ENCODE measurements around the gene CBLC.

The CBLC gene

DNA sequence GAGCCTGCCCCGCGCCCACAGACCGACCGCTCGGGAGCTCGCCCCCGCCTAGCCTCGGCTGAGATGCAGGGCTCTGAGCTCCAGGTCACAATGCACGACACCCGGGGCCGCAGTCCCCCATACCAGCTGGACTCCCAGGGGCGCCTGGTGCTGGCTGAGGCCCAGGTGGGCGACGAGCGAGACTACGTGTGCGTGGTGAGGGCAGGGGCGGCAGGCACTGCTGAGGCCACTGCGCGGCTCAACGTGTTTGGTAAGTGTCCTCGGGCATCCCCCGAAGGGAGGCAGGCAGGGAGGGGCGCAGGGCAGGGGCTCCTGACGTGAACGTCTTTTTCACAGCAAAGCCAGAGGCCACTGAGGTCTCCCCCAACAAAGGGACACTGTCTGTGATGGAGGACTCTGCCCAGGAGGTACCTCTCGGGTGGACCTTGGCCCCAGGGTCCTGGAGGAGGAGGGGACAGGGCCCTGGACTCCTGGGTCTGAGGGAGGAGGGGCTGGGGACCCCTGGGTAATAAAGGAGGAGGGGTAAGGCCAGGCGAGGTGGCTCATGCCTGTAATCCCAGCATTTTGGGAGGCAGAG is 34.5 kb downstream of the CBLC start:
- no peak overlapping the region for H3K27ac ChIP-seq

GRCh38 chr19:44813070-44813840 is 35.6 kb downstream of the CBLC start:
- TF ChIP-seq, protein P1, sequence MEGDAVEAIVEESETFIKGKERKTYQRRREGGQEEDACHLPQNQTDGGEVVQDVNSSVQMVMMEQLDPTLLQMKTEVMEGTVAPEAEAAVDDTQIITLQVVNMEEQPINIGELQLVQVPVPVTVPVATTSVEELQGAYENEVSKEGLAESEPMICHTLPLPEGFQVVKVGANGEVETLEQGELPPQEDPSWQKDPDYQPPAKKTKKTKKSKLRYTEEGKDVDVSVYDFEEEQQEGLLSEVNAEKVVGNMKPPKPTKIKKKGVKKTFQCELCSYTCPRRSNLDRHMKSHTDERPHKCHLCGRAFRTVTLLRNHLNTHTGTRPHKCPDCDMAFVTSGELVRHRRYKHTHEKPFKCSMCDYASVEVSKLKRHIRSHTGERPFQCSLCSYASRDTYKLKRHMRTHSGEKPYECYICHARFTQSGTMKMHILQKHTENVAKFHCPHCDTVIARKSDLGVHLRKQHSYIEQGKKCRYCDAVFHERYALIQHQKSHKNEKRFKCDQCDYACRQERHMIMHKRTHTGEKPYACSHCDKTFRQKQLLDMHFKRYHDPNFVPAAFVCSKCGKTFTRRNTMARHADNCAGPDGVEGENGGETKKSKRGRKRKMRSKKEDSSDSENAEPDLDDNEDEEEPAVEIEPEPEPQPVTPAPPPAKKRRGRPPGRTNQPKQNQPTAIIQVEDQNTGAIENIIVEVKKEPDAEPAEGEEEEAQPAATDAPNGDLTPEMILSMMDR (conservative IDR thresholded peaks at IDR 0.05) = no peak
- no peak for TF ChIP-seq ZFX (IDR thresholded peaks at IDR 0.05)
- no peak overlapping the region for H3K27ac ChIP-seq

More for the DNA sequence above, 34.5 kb downstream of the CBLC start:
- TF ChIP-seq, protein P1 (conservative IDR thresholded peaks at IDR 0.05) = no peak
- TF ChIP-seq ZFX (IDR thresholded peaks at IDR 0.05) = no peak

- TF ChIP-seq ZFX (IDR thresholded peaks at IDR 0.05) = no peak
- TF ChIP-seq, protein P1 (conservative IDR thresholded peaks at IDR 0.05) = no peak
- no peak overlapping the region for H3K27ac ChIP-seq
Measured at GRCh38 chr19:44813841-44814470, 36.3 kb downstream of the CBLC start.

DNA sequence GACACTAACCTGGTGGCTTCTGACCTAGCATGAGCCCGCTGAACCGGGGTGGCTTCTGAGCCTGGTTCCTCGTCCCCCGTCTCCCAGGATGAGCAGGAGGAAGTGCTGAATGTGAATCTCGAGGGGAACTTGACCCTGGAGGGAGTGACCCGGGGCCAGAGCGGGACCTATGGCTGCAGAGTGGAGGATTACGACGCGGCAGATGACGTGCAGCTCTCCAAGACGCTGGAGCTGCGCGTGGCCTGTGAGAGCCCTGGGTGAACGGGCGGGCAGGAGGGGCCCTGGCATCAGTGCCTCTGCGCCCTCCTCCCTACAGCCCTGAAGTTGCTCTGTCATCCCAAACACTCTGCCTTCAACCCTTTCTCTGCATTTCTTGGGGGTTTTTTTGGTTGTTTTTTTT is 36.8 kb downstream of the CBLC start:
- TF ChIP-seq, protein P1 (conservative IDR thresholded peaks at IDR 0.05) = no peak
- no peak for TF ChIP-seq ZFX (IDR thresholded peaks at IDR 0.05)
- H3K27ac ChIP-seq = no peak overlapping the region

DNA sequence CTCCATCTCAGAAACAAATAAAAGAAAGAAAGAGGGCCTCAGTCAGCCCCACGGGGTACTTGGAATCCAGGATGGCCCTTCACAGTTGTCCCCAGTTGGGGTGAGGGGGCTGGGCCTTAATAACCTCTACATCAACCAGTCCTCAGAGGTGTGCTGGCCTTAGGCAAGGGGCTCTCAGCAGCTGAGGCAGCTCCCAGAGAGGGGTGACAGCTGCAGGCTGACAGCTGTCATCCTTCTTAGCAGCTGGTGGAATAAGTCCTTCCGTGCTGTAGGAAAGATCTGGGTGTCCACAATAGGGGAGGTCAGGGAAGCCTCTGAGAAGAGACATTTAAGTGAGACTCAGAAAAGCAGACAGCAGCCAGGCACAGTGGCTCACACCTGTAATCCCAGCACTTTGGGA is 38.6 kb downstream of the CBLC start:
- no peak overlapping the region for H3K27ac ChIP-seq
- no peak for TF ChIP-seq ZFX (IDR thresholded peaks at IDR 0.05)
- TF ChIP-seq, protein P1 (conservative IDR thresholded peaks at IDR 0.05) = no peak

GRCh38 chr19:44817725-44818465 is 40.2 kb downstream of the CBLC start:
- TF ChIP-seq, protein P1 (conservative IDR thresholded peaks at IDR 0.05) = no peak
- no peak for TF ChIP-seq ZFX (IDR thresholded peaks at IDR 0.05)
- H3K27ac ChIP-seq = no peak overlapping the region
